Activated CD8-positive, alpha-beta memory T cell treated with anti-CD3 and anti-CD28 coated beads for 4 hours (primary cell): ENCODE measurements around the gene WASHC4.
"Not testable (repeated sequence)": the region's sequence is repeated elsewhere in the genome, so short reads cannot be mapped to it uniquely, and the experiment has no call there.

Source experiments
- DNase-seq, 2 donors: peaks; one replicate each; pipeline ENCODE4 v3.0.0-alpha.2; 2020; ENCODE audit warnings: low read depth in 2 of 2

The WASHC4 gene

DNA sequence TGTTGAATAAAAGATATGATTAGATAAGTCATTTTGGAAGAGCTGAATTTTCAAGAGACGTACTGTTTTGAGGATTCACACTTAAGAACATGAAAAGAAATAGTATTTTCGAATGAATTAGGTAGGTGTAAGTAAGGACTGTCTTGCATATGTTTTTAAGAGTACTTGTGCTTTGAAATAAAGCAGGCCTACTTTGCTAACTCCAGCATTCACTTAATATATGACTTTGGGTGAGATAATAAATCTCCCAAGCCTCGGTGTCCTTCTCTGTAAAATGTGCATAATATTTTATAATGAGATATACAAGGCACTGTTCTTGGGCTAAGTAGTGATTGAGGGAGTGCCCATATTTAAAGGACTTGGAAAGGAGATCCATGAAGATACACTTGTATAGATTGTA is 54.6 kb downstream of the WASHC4 start:
- DNase-seq = no peak

- DNase-seq = no peak
These were observed 56.5 kb downstream of the WASHC4 start for GRCh38 chr12:105164068-105164467.

- DNase-seq = no peak
These were observed 59.2 kb downstream of the WASHC4 start for GRCh38 chr12:105166736-105167135.

DNA sequence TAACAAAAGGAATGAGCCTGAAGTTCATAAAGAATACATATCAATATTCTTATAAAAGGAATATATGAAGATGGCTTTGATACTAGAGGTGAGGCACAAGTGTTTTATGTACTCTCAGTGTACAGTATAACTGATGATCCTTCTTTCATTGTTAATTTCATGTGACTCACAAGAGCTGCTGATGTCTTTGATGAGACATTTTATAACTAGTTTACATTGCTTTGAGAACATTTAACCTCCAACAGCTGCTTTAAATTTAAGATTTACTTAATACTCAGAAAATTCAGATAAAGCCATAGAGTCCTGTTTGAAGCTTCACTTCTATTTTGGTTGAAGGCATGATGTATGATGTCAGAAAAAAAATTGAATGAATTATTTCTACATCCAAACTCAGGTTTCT is 59.8 kb downstream of the WASHC4 start:
- DNase-seq = no peak

DNA sequence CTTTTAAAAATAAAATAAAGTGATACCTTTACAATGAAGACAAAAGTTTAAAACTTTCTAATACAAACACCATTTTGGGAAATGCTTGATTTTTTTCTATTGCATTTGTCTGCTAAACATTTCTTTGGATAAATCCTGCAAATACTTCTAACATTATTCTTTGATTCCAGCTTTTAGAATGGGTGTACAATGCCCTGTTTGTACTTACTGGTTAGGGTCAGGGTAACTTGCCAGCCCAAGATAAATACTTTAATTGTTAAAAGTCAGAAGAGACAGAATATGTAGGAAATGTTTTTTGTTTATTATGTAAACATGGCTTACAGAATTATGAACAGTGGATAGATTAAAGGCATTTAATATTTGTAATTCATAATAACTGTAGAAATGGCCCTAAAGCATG is 60.5 kb downstream of the WASHC4 start:
- DNase-seq = no peak

DNA sequence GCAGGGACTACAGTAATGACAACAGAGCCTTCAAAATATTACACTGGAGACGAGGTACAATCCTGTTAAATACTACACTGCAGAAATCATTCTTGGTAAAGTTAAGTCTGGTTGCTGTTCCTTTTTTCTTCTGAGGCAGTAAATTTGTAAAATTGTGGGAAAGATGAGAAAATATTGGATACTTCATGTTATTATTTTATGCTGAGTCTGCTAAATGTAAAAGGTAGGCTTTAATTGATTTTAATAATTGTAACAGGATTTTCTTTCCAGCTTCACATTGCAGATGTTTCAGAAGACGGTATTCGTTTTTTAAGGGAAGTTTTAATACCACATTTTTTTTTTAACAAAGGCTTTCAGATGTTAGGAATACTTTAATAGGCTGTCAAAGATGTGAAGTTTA is 62.6 kb downstream of the WASHC4 start:
- DNase-seq = no peak

- DNase-seq = no peak
These were observed 64.3 kb downstream of the WASHC4 start for GRCh38 chr12:105171691-105172436.

- no peak for DNase-seq
These were observed 68.0 kb downstream of the WASHC4 start for GRCh38 chr12:105175397-105175990.

GRCh38 chr12:105177208-105177607 is 69.7 kb downstream of the WASHC4 start:
- no peak for DNase-seq

- DNase-seq = not testable (repeated sequence)
These were observed 71.6 kb downstream of the WASHC4 start for GRCh38 chr12:105179114-105179513.

DNA sequence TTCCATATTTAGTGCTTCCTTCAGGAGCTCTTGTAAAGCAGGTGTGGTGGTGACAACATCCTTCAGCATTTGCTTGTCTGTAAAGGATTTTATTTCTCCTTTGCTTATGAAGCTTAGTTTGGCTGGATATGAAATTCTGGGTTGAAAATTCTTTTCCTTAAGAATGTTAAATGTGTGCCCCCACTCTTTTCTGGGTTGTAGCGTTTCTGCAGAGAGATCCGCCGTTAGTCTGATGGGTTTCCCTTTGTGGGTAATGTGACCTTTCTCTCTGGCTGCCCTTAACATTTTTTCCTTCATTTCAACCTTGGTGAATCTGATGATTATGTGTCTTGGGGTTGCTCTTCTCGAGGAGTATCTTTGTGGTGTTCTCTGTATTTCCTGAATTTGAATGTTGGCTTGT is 75.9 kb downstream of the WASHC4 start:
- not testable (repeated sequence) for DNase-seq

DNA sequence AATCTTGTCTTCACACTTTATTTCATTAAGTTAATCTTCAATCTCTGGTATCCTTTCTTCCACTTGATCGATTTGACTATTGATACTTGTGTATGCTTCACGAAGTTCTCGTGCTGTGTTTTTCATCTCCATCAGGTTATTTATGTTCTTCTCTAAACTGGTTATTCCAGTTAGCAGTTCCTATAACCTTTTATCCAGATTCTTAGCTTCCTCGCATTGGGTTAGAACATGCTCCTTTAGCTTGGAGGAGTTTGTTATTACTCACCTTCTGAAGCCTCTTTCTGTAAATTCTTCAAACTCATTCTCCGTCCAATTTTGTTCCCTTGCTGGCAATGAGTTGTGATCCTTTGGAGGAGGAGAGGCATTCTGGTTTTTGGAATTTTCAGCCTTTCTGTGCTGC is 76.4 kb downstream of the WASHC4 start:
- DNase-seq = not testable (repeated sequence)

GRCh38 chr12:105189293-105189692 is 81.8 kb downstream of the WASHC4 start:
- DNase-seq = no peak

DNA sequence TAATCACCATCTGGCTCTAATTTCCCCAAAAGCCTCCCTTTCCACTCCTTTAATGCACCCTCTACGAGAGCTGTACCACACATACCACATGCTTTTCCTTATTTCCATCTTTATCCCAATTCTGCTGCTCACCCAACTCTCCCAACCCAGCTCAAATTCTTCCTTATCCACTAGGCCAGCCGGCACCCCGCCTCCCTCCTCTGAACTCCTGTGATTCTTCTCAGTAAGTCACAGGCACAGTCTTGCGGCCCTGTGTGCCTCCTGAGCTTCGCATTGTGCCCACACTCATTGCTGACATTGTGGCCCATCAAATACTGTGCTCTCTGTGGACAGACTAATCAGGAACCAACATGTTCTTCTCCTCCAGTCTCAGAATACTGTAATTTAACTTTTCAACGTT is 83.0 kb downstream of the WASHC4 start:
- no peak for DNase-seq

- no peak for DNase-seq
These were observed 85.2 kb downstream of the WASHC4 start for GRCh38 chr12:105192624-105193225.

- no peak for DNase-seq
These were observed 87.4 kb downstream of the WASHC4 start for GRCh38 chr12:105194947-105195346.

GRCh38 chr12:105196090-105196489 is 88.6 kb downstream of the WASHC4 start:
- DNase-seq = no peak

DNA sequence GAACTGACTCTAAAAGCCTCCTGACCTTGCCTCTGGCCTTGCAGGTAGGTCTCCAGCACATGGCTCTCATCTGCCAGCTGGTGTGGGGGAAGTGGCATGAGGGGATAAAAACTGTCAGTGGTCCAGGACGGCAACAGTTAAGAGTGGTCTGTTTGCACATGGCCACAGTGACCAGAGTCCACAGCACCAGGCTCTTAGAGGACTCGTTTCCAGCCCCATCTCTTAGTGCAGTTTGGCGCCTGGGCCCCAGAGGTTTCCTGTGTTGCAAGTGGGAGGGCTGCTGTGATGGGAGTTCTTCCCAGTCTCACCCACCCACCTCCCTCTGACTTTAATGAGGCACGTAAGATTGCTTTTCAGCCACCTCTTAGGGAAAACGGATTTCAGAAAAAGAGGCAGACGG is 91.4 kb downstream of the WASHC4 start:
- no peak for DNase-seq

DNA sequence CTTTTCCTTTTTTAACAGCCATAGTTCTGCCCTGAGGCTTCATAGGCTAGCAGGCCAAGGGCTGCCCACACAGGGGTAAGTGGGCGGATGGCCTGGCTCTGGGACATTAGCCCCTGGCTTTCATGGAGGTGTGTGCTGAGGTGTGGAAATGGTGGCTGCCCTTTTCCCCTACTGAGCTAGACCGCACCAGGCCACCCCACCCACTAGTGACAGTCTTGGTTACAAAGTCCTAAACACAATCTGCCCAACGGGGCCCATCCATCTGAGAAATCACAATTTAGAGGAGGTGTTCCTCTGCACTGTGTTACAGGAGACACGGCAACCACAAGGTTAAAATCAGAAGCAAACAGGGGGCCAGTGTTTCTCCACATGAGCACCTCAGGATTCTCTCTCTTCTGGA is 92.9 kb downstream of the WASHC4 start:
- no peak for DNase-seq

DNA sequence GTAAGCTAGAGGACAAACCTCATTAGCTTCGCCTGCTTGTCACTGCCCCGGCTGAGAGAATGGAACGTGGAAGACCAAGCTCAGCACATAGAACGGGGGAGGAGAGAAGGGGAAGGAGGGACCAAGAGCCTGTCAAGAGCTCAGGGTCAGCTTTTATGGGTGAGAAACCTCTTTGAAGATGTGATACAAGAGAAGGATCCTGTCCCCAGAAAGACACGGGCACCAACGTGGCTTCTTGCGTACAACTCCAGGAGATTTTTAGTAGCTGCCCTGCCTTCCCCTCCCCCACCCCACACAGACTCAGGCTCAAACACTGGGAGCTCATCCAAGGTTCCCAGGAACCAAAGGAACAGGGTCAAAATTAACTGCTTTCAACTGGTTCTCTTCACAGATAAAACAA is 93.8 kb downstream of the WASHC4 start:
- no peak for DNase-seq

DNA sequence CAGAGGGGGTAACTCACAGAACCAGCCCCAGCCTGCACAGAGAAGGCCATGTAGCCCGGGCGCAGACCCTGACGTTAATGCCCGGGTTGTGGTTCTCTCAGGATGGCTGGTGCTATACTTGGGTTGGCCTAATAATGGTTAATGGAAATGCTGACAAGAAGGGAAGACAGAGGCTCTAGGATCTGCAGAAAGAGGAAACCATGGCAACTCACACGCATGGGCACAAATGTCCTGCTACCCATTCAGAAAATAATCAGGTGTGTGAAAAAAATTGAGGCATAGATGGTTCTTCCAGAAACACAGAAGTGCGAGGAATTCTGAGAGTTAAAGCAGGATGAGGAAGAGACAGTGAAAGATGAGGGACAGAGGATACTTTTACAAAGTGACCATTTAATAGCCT is 94.7 kb downstream of the WASHC4 start:
- no peak for DNase-seq

GRCh38 chr12:105204127-105204526 is 96.6 kb downstream of the WASHC4 start:
- no peak for DNase-seq

- no peak for DNase-seq
These were observed 97.4 kb downstream of the WASHC4 start for GRCh38 chr12:105204916-105205315.
